Mesothelial cell of epicardium (in vitro differentiated cells): Measurements from ENCODE around the gene PPM1A. TPM values are rescaled to one million over a fixed set of nuclear protein-coding genes. Genes with fewer than 3 reads are reported as not detected.

Experiments used
- DNase-seq, 2 experiments: peaks; one replicate each; pipeline ENCODE4 v3.0.0; 2021; ENCODE audit warnings: low spot score in 2 of 2; ENCODE audit not compliant: unreplicated experiment in 2 of 2
- H3K27ac Mint-ChIP-seq: 2 replicates; pipeline ENCODE4 v1.8.0; 2021; ENCODE audit warnings: mixed read lengths
- H3K27me3 Mint-ChIP-seq: 2 replicates; pipeline ENCODE4 v1.8.0; 2021; ENCODE audit warnings: low read depth, mixed read lengths
- H3K36me3 Mint-ChIP-seq: 2 replicates; pipeline ENCODE4 v1.8.0; 2021; ENCODE audit warnings: mixed read lengths
- H3K4me1 Mint-ChIP-seq: 2 replicates; pipeline ENCODE4 v1.8.0; 2021; ENCODE audit warnings: mixed read lengths
- H3K4me3 Mint-ChIP-seq: 2 replicates; pipeline ENCODE4 v1.8.0; 2021; ENCODE audit warnings: mild to moderate bottlenecking, moderate library complexity, mixed read lengths
- H3K9me3 Mint-ChIP-seq: 2 replicates; pipeline ENCODE4 v1.8.0; 2021; ENCODE audit warnings: mixed read lengths
- total RNA-seq: library from RNA; stranded (reverse); gene quantifications from 3 replicates; pipeline ENCODE4 v1.2.1, GENCODE V29; 2021
- TF ChIP-seq, protein P1 (sequence below): fragments of 200-600 bp; sonication (generic); IDR thresholded peaks from one replicate; pipeline ENCODE4 v1.5.0; 2021; ENCODE audit warnings: antibody characterized with exemption; ENCODE audit not compliant: unreplicated experiment

Gene PPM1A
- total RNA-seq, 1 donor from 2014 or later: 44.3 TPM

GRCh38 chr14:60229614-60230013, 19.4 kb upstream of the PPM1A start:
- Mint-ChIP-seq H3K4me3 (no peak overlapping the region), H3K9me3 (peaks cover 27% of the 10 kb centered on the region), H3K27me3 (no peaks in the 10 kb centered on the region), H3K36me3 (no peaks in the 10 kb centered on the region), H3K4me1 (no peaks in the 10 kb centered on the region), H3K27ac (no peak overlapping the region)
- no peak for DNase-seq
- TF ChIP-seq, protein P1, sequence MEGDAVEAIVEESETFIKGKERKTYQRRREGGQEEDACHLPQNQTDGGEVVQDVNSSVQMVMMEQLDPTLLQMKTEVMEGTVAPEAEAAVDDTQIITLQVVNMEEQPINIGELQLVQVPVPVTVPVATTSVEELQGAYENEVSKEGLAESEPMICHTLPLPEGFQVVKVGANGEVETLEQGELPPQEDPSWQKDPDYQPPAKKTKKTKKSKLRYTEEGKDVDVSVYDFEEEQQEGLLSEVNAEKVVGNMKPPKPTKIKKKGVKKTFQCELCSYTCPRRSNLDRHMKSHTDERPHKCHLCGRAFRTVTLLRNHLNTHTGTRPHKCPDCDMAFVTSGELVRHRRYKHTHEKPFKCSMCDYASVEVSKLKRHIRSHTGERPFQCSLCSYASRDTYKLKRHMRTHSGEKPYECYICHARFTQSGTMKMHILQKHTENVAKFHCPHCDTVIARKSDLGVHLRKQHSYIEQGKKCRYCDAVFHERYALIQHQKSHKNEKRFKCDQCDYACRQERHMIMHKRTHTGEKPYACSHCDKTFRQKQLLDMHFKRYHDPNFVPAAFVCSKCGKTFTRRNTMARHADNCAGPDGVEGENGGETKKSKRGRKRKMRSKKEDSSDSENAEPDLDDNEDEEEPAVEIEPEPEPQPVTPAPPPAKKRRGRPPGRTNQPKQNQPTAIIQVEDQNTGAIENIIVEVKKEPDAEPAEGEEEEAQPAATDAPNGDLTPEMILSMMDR: no peak

DNA sequence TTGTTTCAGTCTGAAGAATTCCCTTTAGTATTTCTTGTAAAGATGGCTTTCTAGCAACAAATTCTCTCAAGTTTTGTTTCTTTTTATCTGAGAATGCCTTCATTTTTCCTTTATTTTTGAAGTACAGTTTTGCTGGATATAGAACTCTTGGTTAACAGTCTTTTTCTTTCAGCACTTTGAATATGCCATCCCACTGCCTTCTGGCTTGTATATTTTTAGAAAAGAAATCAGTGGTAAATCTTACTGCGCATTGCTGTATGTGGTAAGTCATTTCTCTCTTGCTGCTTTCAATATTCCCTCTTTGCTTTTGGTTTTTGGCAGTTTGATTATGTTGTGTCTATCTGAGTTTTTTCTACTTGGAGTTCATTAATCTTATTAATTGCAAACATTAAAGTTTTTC, 16.8 kb upstream of the PPM1A start:
- TF ChIP-seq, protein P1: no peak
- Mint-ChIP-seq H3K9me3 (peaks cover 27% of the 10 kb centered on the region), H3K36me3 (no peaks in the 10 kb centered on the region), H3K4me3 (no peak overlapping the region), H3K27ac (no peak overlapping the region), H3K4me1 (no peaks in the 10 kb centered on the region), H3K27me3 (no peaks in the 10 kb centered on the region)
- DNase-seq: no peak

- no peaks in the 10 kb centered on the region for H3K36me3 Mint-ChIP-seq
- no peak overlapping the region for H3K4me3 Mint-ChIP-seq
- no peak overlapping the region for H3K27ac Mint-ChIP-seq
- TF ChIP-seq, protein P1: no peak
- no peaks in the 10 kb centered on the region for H3K4me1 Mint-ChIP-seq
- H3K27me3 Mint-ChIP-seq: no peaks in the 10 kb centered on the region
- no peak for DNase-seq
- peaks cover 27% of the 10 kb centered on the region for H3K9me3 Mint-ChIP-seq
These were observed 15.8 kb upstream of the PPM1A start for GRCh38 chr14:60233251-60233650.

DNA sequence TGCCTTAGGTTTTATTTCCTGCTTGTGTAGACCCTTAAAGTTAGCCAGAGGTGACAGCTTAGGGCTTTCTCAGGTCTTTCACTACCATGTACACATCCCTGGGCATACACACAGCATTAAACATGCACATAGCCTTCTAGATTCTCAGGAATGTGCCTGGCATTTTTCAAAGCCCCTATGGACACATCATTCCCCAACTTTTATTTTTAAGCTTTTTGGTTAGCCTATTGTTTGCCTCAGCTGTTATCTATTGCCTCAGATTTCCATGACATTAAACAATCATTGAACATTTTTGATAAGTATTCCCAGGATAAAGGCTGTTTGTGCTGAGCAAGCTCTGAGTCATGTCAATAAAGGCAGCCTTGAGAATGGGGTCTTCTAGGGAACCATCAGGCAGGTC, 15.1 kb upstream of the PPM1A start:
- H3K4me3 Mint-ChIP-seq: no peak overlapping the region
- H3K27me3 Mint-ChIP-seq: no peaks in the 10 kb centered on the region
- no peaks in the 10 kb centered on the region for H3K36me3 Mint-ChIP-seq
- peaks cover 27% of the 10 kb centered on the region for H3K9me3 Mint-ChIP-seq
- no peak overlapping the region for H3K27ac Mint-ChIP-seq
- no peak for DNase-seq
- TF ChIP-seq, protein P1: no peak
- H3K4me1 Mint-ChIP-seq: no peaks in the 10 kb centered on the region

DNA sequence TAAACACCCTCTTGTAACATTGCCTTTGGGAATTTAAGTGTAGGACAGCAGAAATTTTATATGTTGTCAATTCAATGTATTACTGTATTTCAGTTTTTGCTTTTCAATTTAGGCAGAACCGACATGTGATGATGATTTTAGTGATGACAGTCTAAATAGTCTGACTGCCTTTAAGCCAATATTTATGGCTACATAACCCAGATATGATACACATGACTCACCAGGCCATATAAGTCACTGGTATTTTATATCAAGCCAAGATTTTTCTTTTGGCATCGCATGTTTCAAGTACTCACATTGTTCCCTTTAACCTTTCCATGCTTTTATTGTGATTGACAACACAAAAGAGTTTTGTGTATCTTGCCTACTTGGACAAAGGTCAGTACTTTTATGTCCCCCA, 13.6 kb upstream of the PPM1A start:
- H3K36me3 Mint-ChIP-seq: no peaks in the 10 kb centered on the region
- H3K4me1 Mint-ChIP-seq: no peaks in the 10 kb centered on the region
- DNase-seq: no peak
- no peaks in the 10 kb centered on the region for H3K27me3 Mint-ChIP-seq
- H3K4me3 Mint-ChIP-seq: no peak overlapping the region
- H3K9me3 Mint-ChIP-seq: peaks cover 26% of the 10 kb centered on the region
- TF ChIP-seq, protein P1: no peak
- H3K27ac Mint-ChIP-seq: no peak overlapping the region

GRCh38 chr14:60238955-60239354, 10.1 kb upstream of the PPM1A start:
- DNase-seq: no peak
- no peaks in the 10 kb centered on the region for H3K4me1 Mint-ChIP-seq
- H3K4me3 Mint-ChIP-seq: no peak overlapping the region
- no peaks in the 10 kb centered on the region for H3K36me3 Mint-ChIP-seq
- H3K27me3 Mint-ChIP-seq: no peaks in the 10 kb centered on the region
- H3K27ac Mint-ChIP-seq: no peak overlapping the region
- no peaks in the 10 kb centered on the region for H3K9me3 Mint-ChIP-seq
- TF ChIP-seq, protein P1: no peak
